ENCODE results near the gene FDXR. TPM values are rescaled to one million over a fixed set of nuclear protein-coding genes. Genes with fewer than 3 reads are reported as not detected.

Gene FDXR
- total and polyA plus RNA-seq, 9 donors = 11.1 to 50.8 (median 40.1) TPM

DNA sequence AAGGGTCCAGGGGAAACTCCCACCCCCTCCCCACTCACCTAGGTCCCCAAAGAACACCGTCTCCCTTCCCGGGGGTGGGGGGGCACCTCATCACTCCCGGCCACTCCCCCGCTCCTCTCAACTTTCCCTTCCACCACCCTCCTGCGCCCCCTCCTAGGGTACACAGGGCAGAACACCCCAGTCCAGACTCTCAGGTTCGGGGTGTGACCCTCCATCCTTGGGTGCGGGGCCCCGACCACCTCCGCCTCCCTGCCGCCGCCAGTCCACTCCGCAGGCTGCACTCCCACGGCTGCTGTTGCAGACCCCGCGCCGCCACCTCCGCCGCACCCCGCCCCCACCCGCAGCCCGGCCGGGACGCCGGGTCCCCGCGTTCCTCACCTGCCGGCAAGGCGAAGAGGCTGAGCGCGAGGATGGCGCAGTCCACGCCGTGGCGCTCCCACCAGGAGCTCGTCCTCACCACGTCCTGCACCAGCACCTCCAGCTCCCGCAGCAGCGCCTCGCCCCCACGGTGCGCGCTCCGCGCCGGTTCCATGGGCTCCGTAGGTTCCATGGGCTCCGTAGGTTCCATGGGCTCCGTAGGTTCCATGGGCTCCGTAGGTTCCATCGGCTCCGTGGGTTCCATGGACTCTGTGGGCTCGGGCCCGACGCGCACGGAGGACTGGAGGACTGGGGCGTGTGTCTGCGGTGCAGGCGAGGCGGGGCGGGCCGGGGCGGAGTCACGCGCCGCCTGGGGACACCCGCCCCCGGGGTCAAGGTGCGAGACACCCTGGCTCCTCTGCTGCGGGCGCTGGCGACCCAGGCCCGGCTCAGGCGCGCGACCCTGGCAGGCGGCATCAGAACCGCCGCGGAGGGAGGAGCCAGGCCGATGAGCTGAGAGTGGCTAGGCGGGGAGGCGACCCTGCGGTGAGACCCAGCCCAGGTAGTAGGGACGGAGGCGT is 20.4 kb upstream of the FDXR start, which contains the start of gene FADS6:
TSS of gene FADS6 (minus strand) at position 660 of the 938 bp plus-strand sequence. CDS start at position 622, 38 bp downstream.
- Histone ChIP-seq H3K4me3 (no peak within 1 kb of the TSS), H3K27me3 (no peaks in the 10 kb centered on the region)

DNA sequence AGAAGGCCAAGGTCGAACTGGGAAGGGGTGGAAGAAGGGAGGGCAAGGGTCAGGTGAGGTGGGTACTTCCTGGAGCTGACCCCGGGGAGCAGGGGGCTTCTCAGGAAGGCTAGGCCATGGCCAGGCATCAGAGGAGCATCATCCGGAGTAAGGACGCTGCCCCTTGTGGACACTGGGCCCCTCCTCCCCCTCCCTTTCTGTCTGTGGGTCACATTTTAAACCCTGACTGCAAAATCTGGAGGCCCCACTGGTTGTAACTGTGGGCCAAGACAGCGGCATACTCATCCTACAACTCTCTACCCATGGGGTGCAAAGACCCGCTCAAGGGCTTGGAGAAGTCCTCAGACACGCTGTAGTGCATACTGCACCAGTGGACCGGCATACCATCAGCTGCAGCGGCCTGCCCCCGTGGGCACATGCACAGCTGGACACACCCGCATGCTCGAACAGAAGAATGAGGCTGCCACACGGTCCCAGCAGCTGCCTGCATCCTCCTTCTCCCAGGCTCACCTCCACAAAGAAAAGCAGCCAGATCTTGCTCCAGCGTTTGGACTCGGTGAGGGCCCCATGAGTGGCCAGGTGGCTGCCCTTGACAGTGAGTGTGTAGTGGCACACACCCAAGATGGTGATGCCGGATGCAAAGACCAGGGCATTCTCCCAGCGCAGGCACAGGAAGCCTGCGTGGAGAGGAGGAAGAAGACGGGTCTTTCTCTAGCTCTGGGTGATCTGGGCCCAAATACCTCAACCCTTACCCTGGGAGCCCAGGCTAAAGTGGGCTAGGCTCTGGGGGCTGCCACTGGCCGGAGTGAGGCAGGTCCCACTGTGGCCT is 19.4 kb upstream of the FDXR start:
- Histone ChIP-seq H3K4me1 (ENCODE audit: insufficient read depth) (peaks cover 3% of the 10 kb centered on the region), H3K9me3 (no peaks in the 10 kb centered on the region), H3K27me3 (no peaks in the 10 kb centered on the region), H3K27ac (no peak overlapping the region), H3K36me3 (no peaks in the 10 kb centered on the region), H3K4me3 (no peak overlapping the region)
- intact Hi-C loops (cut with DNase I) = no loop called here
- 64 to 74% (median 65%) methylated on average over 20 of the region's 20 CpGs for WGBS, 3 donors
- no peak for DNase-seq
- TF ChIP-seq POLR2A (IDR thresholded peaks at IDR 0.05) (no peak), EP300 (IDR thresholded peaks at IDR 0.05) (no peak)
- TF ChIP-seq, protein P1, sequence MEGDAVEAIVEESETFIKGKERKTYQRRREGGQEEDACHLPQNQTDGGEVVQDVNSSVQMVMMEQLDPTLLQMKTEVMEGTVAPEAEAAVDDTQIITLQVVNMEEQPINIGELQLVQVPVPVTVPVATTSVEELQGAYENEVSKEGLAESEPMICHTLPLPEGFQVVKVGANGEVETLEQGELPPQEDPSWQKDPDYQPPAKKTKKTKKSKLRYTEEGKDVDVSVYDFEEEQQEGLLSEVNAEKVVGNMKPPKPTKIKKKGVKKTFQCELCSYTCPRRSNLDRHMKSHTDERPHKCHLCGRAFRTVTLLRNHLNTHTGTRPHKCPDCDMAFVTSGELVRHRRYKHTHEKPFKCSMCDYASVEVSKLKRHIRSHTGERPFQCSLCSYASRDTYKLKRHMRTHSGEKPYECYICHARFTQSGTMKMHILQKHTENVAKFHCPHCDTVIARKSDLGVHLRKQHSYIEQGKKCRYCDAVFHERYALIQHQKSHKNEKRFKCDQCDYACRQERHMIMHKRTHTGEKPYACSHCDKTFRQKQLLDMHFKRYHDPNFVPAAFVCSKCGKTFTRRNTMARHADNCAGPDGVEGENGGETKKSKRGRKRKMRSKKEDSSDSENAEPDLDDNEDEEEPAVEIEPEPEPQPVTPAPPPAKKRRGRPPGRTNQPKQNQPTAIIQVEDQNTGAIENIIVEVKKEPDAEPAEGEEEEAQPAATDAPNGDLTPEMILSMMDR (IDR thresholded peaks at IDR 0.05) = no peak

More for the DNA sequence above, 20.4 kb upstream of the FDXR start, which contains the start of gene FADS6:
- no peak for DNase-seq
- intact Hi-C loops (cut with DNase I) = no loop called here
- Histone ChIP-seq H3K4me1 (ENCODE audit: insufficient read depth) (peaks cover 3% of the 10 kb centered on the region), H3K9me3 (no peaks in the 10 kb centered on the region), H3K27ac (no peak within 1 kb of the TSS), H3K36me3 (no peaks in the 10 kb centered on the region)
- 1 to 4% (median 2%) methylated on average over 59 to 86 of the region's 86 CpGs for WGBS, 3 donors
- TF ChIP-seq, protein P1 (IDR thresholded peaks at IDR 0.05) = no peak
- TF ChIP-seq POLR2A (IDR thresholded peaks at IDR 0.05) = no peak
- TF ChIP-seq EP300 (IDR thresholded peaks at IDR 0.05) = no peak

DNA sequence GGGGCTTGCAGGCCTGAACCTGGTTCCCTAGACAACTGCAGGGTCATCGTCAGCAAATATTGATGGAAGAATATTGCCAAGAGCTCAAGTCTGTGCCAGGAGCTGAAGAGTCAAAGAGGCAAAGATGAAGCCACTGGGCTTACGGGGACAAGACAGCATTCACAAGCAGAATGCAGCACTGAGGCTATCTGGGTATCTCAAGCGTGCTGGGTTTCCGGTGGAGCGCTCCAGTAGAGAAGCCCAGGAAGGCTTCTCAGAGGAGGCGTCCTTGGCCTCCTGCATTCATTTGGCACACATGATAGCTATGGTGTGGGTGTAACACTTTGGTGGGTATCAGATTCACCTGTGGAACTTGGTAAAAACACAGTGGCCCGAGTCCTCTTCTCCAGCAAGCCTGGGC is 17.8 kb upstream of the FDXR start:
- Histone ChIP-seq H3K4me1 (ENCODE audit: insufficient read depth) (peaks cover 3% of the 10 kb centered on the region), H3K27ac (no peak overlapping the region), H3K36me3 (no peaks in the 10 kb centered on the region), H3K9me3 (no peaks in the 10 kb centered on the region), H3K27me3 (no peaks in the 10 kb centered on the region), H3K4me3 (no peak overlapping the region)
- 84 to 90% (median 88%) methylated on average over 7 of the region's 7 CpGs for WGBS, 3 donors
- DNase-seq = no peak
- no peak for TF ChIP-seq POLR2A (IDR thresholded peaks at IDR 0.05)
- intact Hi-C loops (cut with DNase I) = no loop called here

DNA sequence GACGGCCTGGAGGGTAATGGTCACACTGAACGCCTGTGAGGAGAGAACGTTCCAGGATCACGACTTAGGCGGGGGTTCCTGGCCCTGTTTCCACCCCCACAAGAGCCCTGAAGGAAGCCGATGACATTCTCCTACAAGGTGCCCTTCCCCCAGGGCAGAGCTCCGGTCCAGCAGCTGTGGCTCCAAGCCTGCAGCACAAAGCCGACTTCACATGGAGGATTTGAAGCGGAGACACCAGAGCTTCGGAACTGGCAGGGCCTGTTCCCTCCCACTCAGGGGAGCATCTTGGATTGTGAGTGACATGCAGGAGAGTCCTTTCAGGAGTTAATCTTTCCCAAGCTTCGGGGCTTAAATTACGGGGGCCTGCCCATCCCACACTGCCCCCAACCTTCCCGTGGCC is 15.7 kb upstream of the FDXR start:
- Histone ChIP-seq H3K4me3 (no peak overlapping the region), H3K4me1 (ENCODE audit: insufficient read depth) (peaks cover 3% of the 10 kb centered on the region), H3K36me3 (no peaks in the 10 kb centered on the region), H3K9me3 (no peaks in the 10 kb centered on the region), H3K27ac (no peak overlapping the region), H3K27me3 (no peaks in the 10 kb centered on the region)
- WGBS, 3 donors = 50 to 57% (median 53%) methylated on average over 13 of the region's 13 CpGs
- no peak for DNase-seq
- no peak for TF ChIP-seq EP300 (IDR thresholded peaks at IDR 0.05)
- TF ChIP-seq, protein P1 (IDR thresholded peaks at IDR 0.05) = no peak
- no peak for TF ChIP-seq POLR2A (IDR thresholded peaks at IDR 0.05)
- intact Hi-C loops (cut with DNase I) = no loop called here
